ENCODE results near the gene KCND2. TPM values are rescaled to one million over a fixed set of nuclear protein-coding genes. Genes with fewer than 3 reads are reported as not detected.

Gene KCND2
- polyA plus RNA-seq, 2 of the 4 experiments (the other 2 are of a cell fraction), result 0.01 TPM; not detected in 1

- ChIA-PET CTCF (no interaction called here), POLR2A (no interaction called here)
- Histone ChIP-seq H3K4me1 (no peaks in the 10 kb centered on the region), H3K9me3 (0 out of 3 replicates have a peak, but pooled peaks cover 2% of the 10 kb centered on the region), H3K4me2 (no peak overlapping the region), H3K27ac (no peak overlapping the region), H3K4me3 (no peak overlapping the region)
- ATAC-seq, result no peak
- FAIRE-seq, result no peak
- no peak for TF ChIP-seq HES2 (IDR thresholded peaks at IDR 0.05)
- no peak for TF ChIP-seq HDAC2 (IDR thresholded peaks at IDR 0.05)
- TF ChIP-seq CBX8 (IDR thresholded peaks at IDR 0.05), result no peak
- TF ChIP-seq NPAS2 (CRISPR knock-in tag; IDR thresholded peaks at IDR 0.05; ENCODE audit: borderline replicate concordance), result no peak
- TF ChIP-seq BHLHE40 (IDR thresholded peaks at IDR 0.05; ENCODE audit: low read depth, low read length), result no peak
- no peak for TF ChIP-seq TP53 (CRISPR knock-in tag; IDR thresholded peaks at IDR 0.05)
- no peak for TF ChIP-seq REST (IDR thresholded peaks at IDR 0.05)
- no peak for TF ChIP-seq HOXB13 (CRISPR knock-in tag; IDR thresholded peaks at IDR 0.05; ENCODE audit: low read depth)
- no peak for TF ChIP-seq MAZ (IDR thresholded peaks at IDR 0.05; ENCODE audit: borderline replicate concordance, low read depth, low read length)
- no peak for TF ChIP-seq EHF (CRISPR knock-in tag; IDR thresholded peaks at IDR 0.05)
- no peak for TF ChIP-seq SREBF2 (IDR thresholded peaks at IDR 0.05)
- TF ChIP-seq TFCP2L1 (CRISPR knock-in tag; IDR thresholded peaks at IDR 0.05), result no peak
- TF ChIP-seq JUN (IDR thresholded peaks at IDR 0.05), result no peak
- no peak for TF ChIP-seq KDM1A (IDR thresholded peaks at IDR 0.05; ENCODE audit: low read depth)
- TF ChIP-seq CHD2 (IDR thresholded peaks at IDR 0.05; ENCODE audit: low read length, partially characterized antibody), result no peak
- 0% methylated on average over 2 of the region's 2 CpGs for WGBS (ENCODE audit: missing lambda C conversion rate)
- DNase-seq (ENCODE audit: low read depth in 1 of 2, low spot score in 1 of 2), result no peak
These were observed 188.0 kb downstream of the KCND2 start for GRCh38 chr7:120460949-120461348.

- Histone ChIP-seq H3K9me3 (no peaks in the 10 kb centered on the region), H3K4me3 (no peak overlapping the region), H3K4me2 (no peak overlapping the region), H3K4me1 (no peaks in the 10 kb centered on the region), H3K27ac (no peak overlapping the region)
- ATAC-seq (no peak), FAIRE-seq (no peak), DNase-seq (ENCODE audit: low read depth in 1 of 2, low spot score in 1 of 2) (no peak)
- TF ChIP-seq RNF2 (IDR thresholded peaks at IDR 0.05; ENCODE audit: borderline replicate concordance, low read depth) (no peak), EHMT2 (IDR thresholded peaks at IDR 0.05; ENCODE audit: low read depth) (no peak), PHF8 (IDR thresholded peaks at IDR 0.05; ENCODE audit: borderline replicate concordance, low read depth) (no peak), TFCP2L1 (CRISPR knock-in tag; IDR thresholded peaks at IDR 0.05) (no peak), CHD2 (IDR thresholded peaks at IDR 0.05; ENCODE audit: low read length, partially characterized antibody) (no peak), CBX2 (IDR thresholded peaks at IDR 0.05; ENCODE audit: borderline replicate concordance, low read depth) (no peak), FOSB (CRISPR knock-in tag; IDR thresholded peaks at IDR 0.05) (no peak), HMGXB4 (CRISPR knock-in tag; IDR thresholded peaks at IDR 0.05; ENCODE audit: borderline replicate concordance) (no peak), CEBPB (IDR thresholded peaks at IDR 0.05) (no peak), ATOH8 (CRISPR knock-in tag; IDR thresholded peaks at IDR 0.05; ENCODE audit: low read depth) (no peak), NR3C1 (IDR thresholded peaks at IDR 0.05) (no peak), ZSCAN20 (CRISPR knock-in tag; IDR thresholded peaks at IDR 0.05) (no peak), POLR2AphosphoS2 (conservative IDR thresholded peaks at IDR 0.05; ENCODE audit: low read length) (no peak), NFE2L2 (conservative IDR thresholded peaks at IDR 0.05; ENCODE audit: low read length) (no peak), BCL3 (IDR thresholded peaks at IDR 0.05) (no peak), JUN (IDR thresholded peaks at IDR 0.05) (no peak)
- CTCF ChIA-PET, result no interaction called here
- 1% methylated on average over 2 of the region's 2 CpGs for WGBS (ENCODE audit: missing lambda C conversion rate)
- POLR2A ChIA-PET, result no interaction called here
These were observed 190.0 kb downstream of the KCND2 start for GRCh38 chr7:120462991-120463390.
